ENCODE data around the gene SLC12A1.

DNA sequence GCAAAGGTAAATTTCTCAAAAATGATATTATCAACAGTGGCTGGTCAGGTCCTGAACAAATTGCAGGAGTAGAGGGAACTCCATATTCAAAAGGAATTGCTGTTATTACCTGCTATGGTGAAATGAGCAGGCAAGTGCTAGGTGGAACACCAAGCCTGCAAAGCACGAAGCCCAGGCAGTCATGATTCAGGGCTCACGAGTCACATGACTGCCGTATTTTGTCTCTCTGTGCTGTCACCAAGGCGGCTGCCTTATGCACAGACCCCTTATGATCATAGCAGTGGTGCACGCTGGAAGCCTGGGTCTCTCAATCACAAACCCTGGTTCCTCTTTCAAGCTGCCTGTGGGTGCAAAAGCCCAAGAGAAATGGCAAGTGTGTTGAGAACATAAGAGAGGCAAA, 24.4 kb downstream of the SLC12A1 start:
- TF ChIP-seq, protein P1, sequence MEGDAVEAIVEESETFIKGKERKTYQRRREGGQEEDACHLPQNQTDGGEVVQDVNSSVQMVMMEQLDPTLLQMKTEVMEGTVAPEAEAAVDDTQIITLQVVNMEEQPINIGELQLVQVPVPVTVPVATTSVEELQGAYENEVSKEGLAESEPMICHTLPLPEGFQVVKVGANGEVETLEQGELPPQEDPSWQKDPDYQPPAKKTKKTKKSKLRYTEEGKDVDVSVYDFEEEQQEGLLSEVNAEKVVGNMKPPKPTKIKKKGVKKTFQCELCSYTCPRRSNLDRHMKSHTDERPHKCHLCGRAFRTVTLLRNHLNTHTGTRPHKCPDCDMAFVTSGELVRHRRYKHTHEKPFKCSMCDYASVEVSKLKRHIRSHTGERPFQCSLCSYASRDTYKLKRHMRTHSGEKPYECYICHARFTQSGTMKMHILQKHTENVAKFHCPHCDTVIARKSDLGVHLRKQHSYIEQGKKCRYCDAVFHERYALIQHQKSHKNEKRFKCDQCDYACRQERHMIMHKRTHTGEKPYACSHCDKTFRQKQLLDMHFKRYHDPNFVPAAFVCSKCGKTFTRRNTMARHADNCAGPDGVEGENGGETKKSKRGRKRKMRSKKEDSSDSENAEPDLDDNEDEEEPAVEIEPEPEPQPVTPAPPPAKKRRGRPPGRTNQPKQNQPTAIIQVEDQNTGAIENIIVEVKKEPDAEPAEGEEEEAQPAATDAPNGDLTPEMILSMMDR (IDR thresholded peaks at IDR 0.05), result no peak
- TF ChIP-seq, protein P2, sequence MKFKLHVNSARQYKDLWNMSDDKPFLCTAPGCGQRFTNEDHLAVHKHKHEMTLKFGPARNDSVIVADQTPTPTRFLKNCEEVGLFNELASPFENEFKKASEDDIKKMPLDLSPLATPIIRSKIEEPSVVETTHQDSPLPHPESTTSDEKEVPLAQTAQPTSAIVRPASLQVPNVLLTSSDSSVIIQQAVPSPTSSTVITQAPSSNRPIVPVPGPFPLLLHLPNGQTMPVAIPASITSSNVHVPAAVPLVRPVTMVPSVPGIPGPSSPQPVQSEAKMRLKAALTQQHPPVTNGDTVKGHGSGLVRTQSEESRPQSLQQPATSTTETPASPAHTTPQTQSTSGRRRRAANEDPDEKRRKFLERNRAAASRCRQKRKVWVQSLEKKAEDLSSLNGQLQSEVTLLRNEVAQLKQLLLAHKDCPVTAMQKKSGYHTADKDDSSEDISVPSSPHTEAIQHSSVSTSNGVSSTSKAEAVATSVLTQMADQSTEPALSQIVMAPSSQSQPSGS (CRISPR knock-in tag; IDR thresholded peaks at IDR 0.05; ENCODE audit: borderline replicate concordance, low read depth), result no peak
- TF ChIP-seq, protein P3, sequence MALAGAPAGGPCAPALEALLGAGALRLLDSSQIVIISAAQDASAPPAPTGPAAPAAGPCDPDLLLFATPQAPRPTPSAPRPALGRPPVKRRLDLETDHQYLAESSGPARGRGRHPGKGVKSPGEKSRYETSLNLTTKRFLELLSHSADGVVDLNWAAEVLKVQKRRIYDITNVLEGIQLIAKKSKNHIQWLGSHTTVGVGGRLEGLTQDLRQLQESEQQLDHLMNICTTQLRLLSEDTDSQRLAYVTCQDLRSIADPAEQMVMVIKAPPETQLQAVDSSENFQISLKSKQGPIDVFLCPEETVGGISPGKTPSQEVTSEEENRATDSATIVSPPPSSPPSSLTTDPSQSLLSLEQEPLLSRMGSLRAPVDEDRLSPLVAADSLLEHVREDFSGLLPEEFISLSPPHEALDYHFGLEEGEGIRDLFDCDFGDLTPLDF (CRISPR knock-in tag; IDR thresholded peaks at IDR 0.05), result no peak
- TF ChIP-seq ZNF263 (CRISPR knock-in tag; IDR thresholded peaks at IDR 0.05; ENCODE audit: low read depth) (no peak), KAT7 (CRISPR knock-in tag; IDR thresholded peaks at IDR 0.05; ENCODE audit: borderline replicate concordance) (no peak)
- TF ChIP-seq, protein P4, sequence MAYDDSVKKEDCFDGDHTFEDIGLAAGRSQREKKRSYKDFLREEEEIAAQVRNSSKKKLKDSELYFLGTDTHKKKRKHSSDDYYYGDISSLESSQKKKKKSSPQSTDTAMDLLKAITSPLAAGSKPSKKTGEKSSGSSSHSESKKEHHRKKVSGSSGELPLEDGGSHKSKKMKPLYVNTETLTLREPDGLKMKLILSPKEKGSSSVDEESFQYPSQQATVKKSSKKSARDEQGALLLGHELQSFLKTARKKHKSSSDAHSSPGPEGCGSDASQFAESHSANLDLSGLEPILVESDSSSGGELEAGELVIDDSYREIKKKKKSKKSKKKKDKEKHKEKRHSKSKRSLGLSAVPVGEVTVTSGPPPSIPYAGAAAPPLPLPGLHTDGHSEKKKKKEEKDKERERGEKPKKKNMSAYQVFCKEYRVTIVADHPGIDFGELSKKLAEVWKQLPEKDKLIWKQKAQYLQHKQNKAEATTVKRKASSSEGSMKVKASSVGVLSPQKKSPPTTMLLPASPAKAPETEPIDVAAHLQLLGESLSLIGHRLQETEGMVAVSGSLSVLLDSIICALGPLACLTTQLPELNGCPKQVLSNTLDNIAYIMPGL (CRISPR knock-in tag; IDR thresholded peaks at IDR 0.05), result no peak
- TF ChIP-seq, protein P5, sequence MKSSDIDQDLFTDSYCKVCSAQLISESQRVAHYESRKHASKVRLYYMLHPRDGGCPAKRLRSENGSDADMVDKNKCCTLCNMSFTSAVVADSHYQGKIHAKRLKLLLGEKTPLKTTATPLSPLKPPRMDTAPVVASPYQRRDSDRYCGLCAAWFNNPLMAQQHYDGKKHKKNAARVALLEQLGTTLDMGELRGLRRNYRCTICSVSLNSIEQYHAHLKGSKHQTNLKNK (CRISPR knock-in tag; IDR thresholded peaks at IDR 0.05), result no peak

All from WTC11 (cell line).